Measurements from ENCODE around the gene STIL.
"Not testable (repeated sequence)": the region's sequence is repeated elsewhere in the genome, so short reads cannot be mapped to it uniquely, and the experiment has no call there.

The STIL gene

GRCh38 chr1:47313915-47314664 is at the start of gene STIL:
Gene STIL, minus strand, starts transcription at chr1:47314147. Its CDS starts 3,828 bp downstream, at chr1:47310319.
- DNase-seq: peak; percentile 99

- DNase-seq: no peak
Observed at GRCh38 chr1:47362828-47363227, 48.9 kb upstream of the STIL start.

- no peak for DNase-seq
Observed at GRCh38 chr1:47361380-47361779, 47.4 kb upstream of the STIL start.

- no peak for DNase-seq
Observed at GRCh38 chr1:47351305-47351704, 37.4 kb upstream of the STIL start.

GRCh38 chr1:47348246-47348645 is 34.3 kb upstream of the STIL start:
- no peak for DNase-seq

- DNase-seq: no peak
Observed at GRCh38 chr1:47347735-47348134, 33.8 kb upstream of the STIL start.

GRCh38 chr1:47346979-47347378 is 33.0 kb upstream of the STIL start:
- not testable (repeated sequence) for DNase-seq

- no peak for DNase-seq
Observed at GRCh38 chr1:47340227-47340626, 26.3 kb upstream of the STIL start.

- DNase-seq: no peak
Observed at GRCh38 chr1:47338249-47339077, 24.5 kb upstream of the STIL start.

- no peak for DNase-seq
Observed at GRCh38 chr1:47337350-47337749, 23.4 kb upstream of the STIL start.

- no peak for DNase-seq
Observed at GRCh38 chr1:47334765-47335435, 21.0 kb upstream of the STIL start.

GRCh38 chr1:47333922-47334764 is 20.2 kb upstream of the STIL start:
- peak; percentile 83 for DNase-seq

GRCh38 chr1:47333578-47333921 is 19.6 kb upstream of the STIL start, which contains the start of gene CMPK1:
Gene CMPK1, plus strand, starts transcription at chr1:47333790. Its CDS starts 156 bp downstream, at chr1:47333946.
- DNase-seq: peak; percentile 89

GRCh38 chr1:47332779-47333577 is 19.0 kb upstream of the STIL start:
- DNase-seq: no peak

- no peak for DNase-seq
Observed at GRCh38 chr1:47331875-47332274, 17.9 kb upstream of the STIL start.

GRCh38 chr1:47330212-47330611 is 16.3 kb upstream of the STIL start:
- no peak for DNase-seq

GRCh38 chr1:47328992-47329391 is 15.0 kb upstream of the STIL start:
- no peak for DNase-seq

- DNase-seq: no peak
Observed at GRCh38 chr1:47326271-47326670, 12.3 kb upstream of the STIL start.

GRCh38 chr1:47325528-47325927 is 11.6 kb upstream of the STIL start:
- DNase-seq: peak; percentile 10

- no peak for DNase-seq
Observed at GRCh38 chr1:47324682-47325081, 10.7 kb upstream of the STIL start.

- DNase-seq: no peak
Observed at GRCh38 chr1:47323599-47324031, 9.7 kb upstream of the STIL start.

GRCh38 chr1:47319968-47320367 is 6.0 kb upstream of the STIL start:
- DNase-seq: not testable (repeated sequence)

Data from DMS79 treated with DMSO at 0.1 percent for 48 hours (cell line).